Measurements from ENCODE around the gene TAS2R1. TPM values are rescaled to one million over a fixed set of nuclear protein-coding genes. Genes with fewer than 3 reads are reported as not detected.
A peak's percentile ranks its signal among the peaks of the same experiment; 100 is the strongest.

Gene TAS2R1
- total RNA-seq, 3 donors from 2014 or later, result not detected

DNA sequence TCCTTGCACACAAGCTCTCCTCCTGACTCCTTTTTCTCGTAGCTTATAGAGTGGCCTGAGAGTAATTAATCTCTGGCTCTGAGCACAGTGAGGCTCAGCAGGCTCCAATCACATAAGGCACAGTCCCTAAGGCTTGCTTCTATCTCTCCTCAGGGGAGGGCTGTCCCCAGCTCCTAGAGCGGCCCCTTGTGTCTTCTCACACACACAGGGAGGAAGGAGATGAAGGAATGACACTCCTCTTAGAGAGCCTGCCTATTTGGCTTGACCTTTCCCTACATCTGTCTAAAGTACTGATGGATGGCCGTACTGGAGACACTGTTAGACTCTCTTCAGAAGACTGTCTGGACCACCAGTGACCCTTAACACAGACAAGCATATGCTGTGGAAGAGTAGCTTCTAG, 12.9 kb downstream of the TAS2R1 start:
- DNase-seq (peak in 2 of 3 donors; percentile 44 to 67), ATAC-seq (peak; percentile 85)
- Histone ChIP-seq H3K9me3 (no peaks in the 10 kb centered on the region), H3K4me1 (ENCODE audit: low read depth) (no peaks in the 10 kb centered on the region), H3K4me3 (no peak overlapping the region), H3K36me3 (ENCODE audit: low read depth) (no peaks in the 10 kb centered on the region)
- TF ChIP-seq, protein P1, sequence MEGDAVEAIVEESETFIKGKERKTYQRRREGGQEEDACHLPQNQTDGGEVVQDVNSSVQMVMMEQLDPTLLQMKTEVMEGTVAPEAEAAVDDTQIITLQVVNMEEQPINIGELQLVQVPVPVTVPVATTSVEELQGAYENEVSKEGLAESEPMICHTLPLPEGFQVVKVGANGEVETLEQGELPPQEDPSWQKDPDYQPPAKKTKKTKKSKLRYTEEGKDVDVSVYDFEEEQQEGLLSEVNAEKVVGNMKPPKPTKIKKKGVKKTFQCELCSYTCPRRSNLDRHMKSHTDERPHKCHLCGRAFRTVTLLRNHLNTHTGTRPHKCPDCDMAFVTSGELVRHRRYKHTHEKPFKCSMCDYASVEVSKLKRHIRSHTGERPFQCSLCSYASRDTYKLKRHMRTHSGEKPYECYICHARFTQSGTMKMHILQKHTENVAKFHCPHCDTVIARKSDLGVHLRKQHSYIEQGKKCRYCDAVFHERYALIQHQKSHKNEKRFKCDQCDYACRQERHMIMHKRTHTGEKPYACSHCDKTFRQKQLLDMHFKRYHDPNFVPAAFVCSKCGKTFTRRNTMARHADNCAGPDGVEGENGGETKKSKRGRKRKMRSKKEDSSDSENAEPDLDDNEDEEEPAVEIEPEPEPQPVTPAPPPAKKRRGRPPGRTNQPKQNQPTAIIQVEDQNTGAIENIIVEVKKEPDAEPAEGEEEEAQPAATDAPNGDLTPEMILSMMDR (IDR thresholded peaks at IDR 0.05), result no peak
- intact Hi-C loops (cut with DNase I, micrococcal nuclease), result no loop called here

DNA sequence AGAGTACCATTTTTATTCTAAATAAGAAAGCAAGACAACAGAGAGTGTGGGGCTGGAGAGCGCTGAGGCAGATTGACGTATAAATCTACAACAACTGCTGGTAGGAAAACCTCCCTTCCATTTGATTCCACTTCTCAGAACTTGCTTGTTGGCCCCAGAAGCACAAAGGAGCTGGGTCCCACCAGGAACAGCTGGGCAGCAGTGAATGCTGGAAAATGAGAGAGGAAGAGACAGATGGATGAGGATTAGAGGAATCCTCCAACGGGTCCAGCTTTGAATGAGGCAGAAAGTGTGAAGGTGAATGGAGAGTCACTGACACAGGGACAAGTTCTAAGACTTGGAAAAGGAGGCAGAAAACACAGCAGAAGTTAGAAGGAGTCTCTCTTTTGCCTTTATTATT, 14.8 kb downstream of the TAS2R1 start:
- ATAC-seq (no peak), DNase-seq (no peak)
- intact Hi-C loops (cut with DNase I, micrococcal nuclease), result no loop called here
- Histone ChIP-seq H3K36me3 (ENCODE audit: low read depth) (no peaks in the 10 kb centered on the region), H3K4me3 (no peak overlapping the region), H3K9me3 (no peaks in the 10 kb centered on the region), H3K4me1 (ENCODE audit: low read depth) (no peaks in the 10 kb centered on the region)
- TF ChIP-seq, protein P1 (IDR thresholded peaks at IDR 0.05), result no peak

DNA sequence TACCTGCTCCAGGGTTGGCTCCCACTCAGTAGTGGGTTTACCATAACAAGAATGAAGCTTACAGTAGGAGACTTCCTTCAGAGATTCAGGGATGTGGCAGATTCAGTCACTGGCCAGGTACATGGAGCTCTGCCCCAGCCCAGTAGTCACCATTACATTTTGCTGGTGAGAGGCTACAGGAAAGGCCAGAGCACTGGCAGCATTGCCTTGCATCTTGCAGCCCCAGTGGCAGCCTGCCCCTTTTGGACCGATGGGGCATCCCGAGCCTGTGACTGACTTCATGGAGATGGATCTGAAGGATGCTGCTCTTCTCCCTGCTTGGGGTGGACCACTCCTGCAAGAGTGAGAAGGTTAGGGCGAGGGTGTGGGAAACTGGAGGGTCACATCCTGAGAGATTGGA, 16.8 kb downstream of the TAS2R1 start:
- Histone ChIP-seq H3K4me3 (no peak overlapping the region), H3K36me3 (ENCODE audit: low read depth) (no peaks in the 10 kb centered on the region), H3K4me1 (ENCODE audit: low read depth) (no peaks in the 10 kb centered on the region), H3K9me3 (no peaks in the 10 kb centered on the region)
- intact Hi-C loops (cut with DNase I, micrococcal nuclease), result no loop called here
- TF ChIP-seq, protein P1 (IDR thresholded peaks at IDR 0.05), result no peak
- ATAC-seq, result no peak
- DNase-seq, result no peak

DNA sequence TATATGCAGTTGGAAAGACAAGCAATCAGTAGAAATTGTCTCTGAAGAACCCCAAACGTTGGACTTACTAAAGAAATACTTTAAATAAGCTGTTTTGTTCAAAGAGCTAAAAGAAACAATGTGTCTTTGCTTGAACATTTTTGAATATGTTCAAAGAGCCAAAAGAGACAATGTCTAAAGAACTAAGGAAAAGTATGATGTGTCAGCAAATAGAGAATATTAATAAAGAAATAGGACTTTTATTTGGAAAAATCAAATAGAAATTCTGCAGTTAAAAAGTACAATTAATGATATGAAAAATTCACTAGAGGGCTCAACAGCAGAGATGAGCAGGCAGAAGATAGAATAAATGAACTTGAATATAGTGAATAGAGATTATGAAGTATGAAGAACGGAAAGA, 19.2 kb downstream of the TAS2R1 start:
- no peak for DNase-seq
- TF ChIP-seq, protein P1 (IDR thresholded peaks at IDR 0.05), result no peak
- H3K36me3 ChIP-seq (ENCODE audit: low read depth), result no peaks in the 10 kb centered on the region
- H3K9me3 ChIP-seq, result no peaks in the 10 kb centered on the region
- no peak for ATAC-seq
- intact Hi-C loops (cut with DNase I, micrococcal nuclease), result no loop called here
- H3K4me1 ChIP-seq (ENCODE audit: low read depth), result no peaks in the 10 kb centered on the region
- no peak overlapping the region for H3K4me3 ChIP-seq

DNA sequence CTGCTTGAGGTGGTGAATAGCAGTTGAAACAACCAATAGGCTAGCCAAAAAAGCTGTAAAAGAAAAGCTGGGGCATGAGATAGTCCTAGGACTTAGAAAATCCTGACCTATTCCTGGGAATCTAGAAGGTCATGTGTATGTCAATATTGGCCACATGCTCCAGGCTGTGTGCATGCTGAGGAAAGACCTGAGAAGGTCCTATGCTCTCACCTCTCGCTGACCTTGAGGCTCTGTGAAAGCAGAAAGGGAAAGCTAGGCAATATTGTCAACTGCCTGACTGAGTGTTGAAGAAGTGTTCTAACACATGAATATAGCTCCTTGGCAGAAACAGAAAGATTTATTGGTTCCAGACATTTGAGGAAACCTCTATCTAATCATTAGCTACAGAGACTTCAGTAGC, 19.8 kb downstream of the TAS2R1 start:
- H3K4me1 ChIP-seq (ENCODE audit: low read depth), result no peaks in the 10 kb centered on the region
- H3K36me3 ChIP-seq (ENCODE audit: low read depth), result no peaks in the 10 kb centered on the region
- TF ChIP-seq, protein P1 (IDR thresholded peaks at IDR 0.05), result no peak
- intact Hi-C loops (cut with DNase I, micrococcal nuclease), result no loop called here
- H3K9me3 ChIP-seq, result no peaks in the 10 kb centered on the region
- no peak overlapping the region for H3K4me3 ChIP-seq
- ATAC-seq (no peak), DNase-seq (no peak)

DNA sequence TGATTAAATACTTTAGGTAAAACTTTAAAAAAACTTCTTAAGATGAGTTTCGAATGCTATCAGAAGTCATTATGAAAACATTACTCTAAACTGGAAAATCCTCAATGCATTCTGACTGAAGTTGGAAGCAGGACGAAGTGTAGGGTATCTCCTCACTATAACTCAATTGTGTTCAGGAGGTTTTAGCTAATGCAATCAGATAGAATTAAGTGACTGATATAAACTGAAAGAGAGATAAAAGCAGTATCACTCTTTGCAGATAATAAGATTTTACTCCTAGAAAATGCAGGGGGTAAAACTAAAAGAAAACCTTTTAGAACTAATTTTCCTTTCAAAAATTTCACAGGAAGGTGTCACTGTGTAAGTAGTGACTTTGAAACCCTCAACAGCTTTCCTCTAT, 22.1 kb downstream of the TAS2R1 start:
- intact Hi-C loops (cut with DNase I, micrococcal nuclease), result no loop called here
- no peaks in the 10 kb centered on the region for H3K36me3 ChIP-seq (ENCODE audit: low read depth)
- no peaks in the 10 kb centered on the region for H3K9me3 ChIP-seq
- no peak for DNase-seq
- no peak overlapping the region for H3K4me3 ChIP-seq
- no peak for ATAC-seq
- H3K4me1 ChIP-seq (ENCODE audit: low read depth), result no peaks in the 10 kb centered on the region
- TF ChIP-seq, protein P1 (IDR thresholded peaks at IDR 0.05), result no peak
